Occipital lobe (tissue), 2 donors: Measurements from ENCODE around the gene PPP1R15A. TPM values are rescaled to one million over a fixed set of nuclear protein-coding genes. Genes with fewer than 3 reads are reported as not detected.
"Not testable (repeated sequence)": the region's sequence is repeated elsewhere in the genome, so short reads cannot be mapped to it uniquely, and the experiment has no call there.

ENCODE experiments used
- DNase-seq: peaks from one replicate; lab custom pipeline; 2025; lab: John Stamatoyannopoulos, UW
- total RNA-seq: library from RNA; depleted of rRNA; stranded (reverse); fragments of >200 nt; gene quantifications from one replicate; pipeline ENCODE4 v1.2.3, GENCODE V29; 2014

The PPP1R15A gene
- total RNA-seq, 1 donor from 2014 or later, result 24.6 TPM

GRCh38 chr19:48914181-48914580, 42.0 kb downstream of the PPP1R15A start:
- no peak for DNase-seq

DNA sequence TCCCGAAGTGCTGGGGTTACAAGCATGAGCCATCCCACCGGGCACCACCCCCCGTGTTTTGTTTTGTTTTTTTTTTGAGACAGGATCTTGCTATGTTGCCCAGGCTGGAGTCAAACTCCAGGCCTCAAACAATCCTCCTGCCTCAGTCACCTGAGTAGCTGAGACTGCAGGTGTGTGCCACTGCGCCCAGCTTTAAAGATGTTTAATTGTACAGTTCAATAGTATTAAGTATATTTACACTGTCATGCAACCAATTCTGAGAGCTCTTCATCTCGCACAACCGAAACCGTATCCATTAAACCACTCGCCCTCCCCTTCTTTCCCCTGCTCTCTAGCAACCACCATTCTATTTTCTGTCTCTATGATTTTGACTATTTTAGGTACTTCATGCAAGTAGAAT, 43.5 kb downstream of the PPP1R15A start:
- DNase-seq, result no peak

DNA sequence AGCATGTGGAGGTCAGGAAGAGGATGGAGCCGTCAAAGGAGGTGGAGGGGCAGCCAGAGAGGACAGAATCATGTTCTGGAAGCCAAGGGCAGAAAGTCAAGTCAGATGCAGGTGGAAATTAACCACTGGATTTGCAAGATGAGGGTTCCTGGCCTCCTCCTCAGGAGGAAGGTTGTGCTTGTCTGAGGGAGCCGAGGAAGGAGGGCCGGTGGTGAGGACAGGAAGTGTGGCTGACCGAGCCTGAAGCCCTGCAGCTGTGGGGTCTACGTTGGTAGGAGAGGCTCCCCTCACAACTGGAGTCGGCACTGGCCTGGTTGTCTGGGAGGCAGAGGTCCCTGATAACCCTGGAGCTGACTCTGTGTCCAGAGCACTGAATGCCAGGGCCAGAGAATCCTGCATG, 45.9 kb downstream of the PPP1R15A start:
- no peak for DNase-seq

- no peak for DNase-seq
Observed at GRCh38 chr19:48918801-48919247, 46.6 kb downstream of the PPP1R15A start.

- DNase-seq, result not testable (repeated sequence)
Observed at GRCh38 chr19:48919271-48919670, 47.0 kb downstream of the PPP1R15A start.

DNA sequence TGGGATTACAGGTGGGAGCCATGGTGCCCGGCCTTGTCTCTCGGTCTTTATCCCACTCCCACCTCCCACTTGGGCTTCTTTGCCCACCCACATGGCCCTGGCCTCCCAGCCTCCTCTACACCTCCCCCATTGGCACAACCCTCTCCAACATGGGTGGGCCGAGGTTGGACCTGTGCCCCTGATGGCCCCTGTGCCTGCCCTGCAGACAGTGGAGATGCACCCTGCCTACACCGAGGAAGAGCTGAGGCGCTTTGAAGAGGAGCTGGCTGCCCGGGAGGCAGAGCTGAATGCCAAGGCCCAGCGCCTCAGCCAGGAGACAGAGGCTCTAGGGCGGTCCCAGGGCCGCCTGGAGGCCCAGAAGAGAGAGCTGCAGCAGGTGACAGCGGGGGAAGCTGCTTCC, 48.7 kb downstream of the PPP1R15A start:
- DNase-seq, result no peak

DNA sequence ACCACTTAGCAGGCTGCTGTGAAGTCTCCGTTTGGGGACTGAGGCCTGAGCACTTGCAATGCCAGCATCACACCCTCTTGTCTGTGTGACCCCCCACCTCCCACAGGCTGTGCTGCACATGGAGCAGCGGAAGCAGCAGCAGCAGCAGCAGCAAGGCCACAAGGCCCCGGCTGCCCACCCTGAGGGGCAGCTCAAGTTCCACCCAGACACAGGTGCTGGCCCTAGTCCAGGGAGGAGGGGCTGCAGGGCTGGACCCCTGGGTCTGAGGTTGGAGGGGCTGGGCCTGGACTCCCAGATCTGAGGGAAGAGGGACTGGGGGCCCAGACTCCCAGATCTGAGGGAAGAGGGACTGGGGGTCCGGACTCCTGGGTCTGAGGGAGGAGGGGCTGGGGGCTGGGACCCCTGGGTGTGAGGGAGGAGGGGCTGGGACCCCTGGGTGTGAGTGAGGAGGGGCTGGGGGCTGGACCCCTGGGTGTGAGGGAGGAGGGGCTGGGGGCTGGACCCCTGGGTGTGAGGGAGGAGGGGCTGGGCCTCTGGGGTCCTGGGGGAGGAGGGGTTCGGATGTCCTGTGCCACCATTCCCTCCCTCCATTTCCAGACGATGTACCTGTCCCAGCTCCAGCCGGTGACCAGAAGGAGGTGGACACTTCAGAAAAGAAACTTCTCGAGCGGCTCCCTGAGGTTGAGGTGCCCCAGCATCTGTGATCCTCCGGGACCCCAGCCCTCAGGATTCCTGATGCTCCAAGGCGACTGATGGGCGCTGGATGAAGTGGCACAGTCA, 49.7 kb downstream of the PPP1R15A start:
- no peak for DNase-seq

GRCh38 chr19:48922548-48923490, 50.6 kb downstream of the PPP1R15A start:
- DNase-seq, result no peak

GRCh38 chr19:48925240-48925843, 53.1 kb downstream of the PPP1R15A start:
- no peak for DNase-seq

Other genes with a start within 250 kb of the PPP1R15A start
- 4.8 TPM for gene DBP, start 235.0 kb upstream of the PPP1R15A start, total RNA-seq
- gene CA11, start 226.2 kb upstream of the PPP1R15A start, total RNA-seq, result 9.8 TPM
- not detected for gene NTN5, start 199.4 kb upstream of the PPP1R15A start, total RNA-seq
- not detected for gene FUT2, start 176.4 kb upstream of the PPP1R15A start, total RNA-seq
- gene MAMSTR, start 152.7 kb upstream of the PPP1R15A start, total RNA-seq, result 0.62 TPM
- gene RASIP1, start 131.8 kb upstream of the PPP1R15A start, total RNA-seq, result 3.3 TPM
- 0.16 TPM for gene IZUMO1, start 125.5 kb upstream of the PPP1R15A start, total RNA-seq
- gene FUT1, start 119.8 kb upstream of the PPP1R15A start, total RNA-seq, result 0.47 TPM
- gene FGF21, start 116.9 kb upstream of the PPP1R15A start, total RNA-seq, result not detected
- gene BCAT2, start 61.4 kb upstream of the PPP1R15A start, total RNA-seq, result 12.5 TPM
- 2.5 TPM for gene HSD17B14, start 35.9 kb upstream of the PPP1R15A start, total RNA-seq
- gene PLEKHA4, start 3.8 kb upstream of the PPP1R15A start, total RNA-seq, result 0.31 TPM
- gene TULP2, start 26.3 kb downstream of the PPP1R15A start, total RNA-seq, result not detected
- 42.6 TPM for gene NUCB1, start 27.9 kb downstream of the PPP1R15A start, total RNA-seq
- gene DHDH, start 61.3 kb downstream of the PPP1R15A start, total RNA-seq, result not detected
- 12.5 TPM for gene BAX, start 82.5 kb downstream of the PPP1R15A start, total RNA-seq
- 677 TPM for gene FTL, start 92.9 kb downstream of the PPP1R15A start, total RNA-seq
- gene GYS1, start 120.9 kb downstream of the PPP1R15A start, total RNA-seq, result 14.2 TPM
- gene RUVBL2, start 121.5 kb downstream of the PPP1R15A start, total RNA-seq, result 81.4 TPM
- not detected for gene LHB, start 144.7 kb downstream of the PPP1R15A start, total RNA-seq
- gene CGB3, start 151.9 kb downstream of the PPP1R15A start, total RNA-seq, result not detected
- gene CGB2, start 159.5 kb downstream of the PPP1R15A start, total RNA-seq, result not detected
- not detected for gene CGB1, start 164.5 kb downstream of the PPP1R15A start, total RNA-seq
- not detected for gene CGB5, start 171.4 kb downstream of the PPP1R15A start, total RNA-seq
- not detected for gene CGB8, start 176.7 kb downstream of the PPP1R15A start, total RNA-seq
- gene CGB7, start 185.3 kb downstream of the PPP1R15A start, total RNA-seq, result not detected
- not detected for gene NTF4, start 192.4 kb downstream of the PPP1R15A start, total RNA-seq
- gene KCNA7, start 200.3 kb downstream of the PPP1R15A start, total RNA-seq, result under 0.01 TPM
- 112 TPM for gene SNRNP70, start 213.0 kb downstream of the PPP1R15A start, total RNA-seq
- gene LIN7B, start 241.9 kb downstream of the PPP1R15A start, total RNA-seq, result 28.7 TPM
- 0.47 TPM for gene C19orf73, start 246.7 kb downstream of the PPP1R15A start, total RNA-seq
- 35.9 TPM for gene PPFIA3, start 247.1 kb downstream of the PPP1R15A start, total RNA-seq